GM23338 (cell line): ENCODE measurements around the gene STEAP1B. TPM values are rescaled to one million over a fixed set of nuclear protein-coding genes. Genes with fewer than 3 reads are reported as not detected.
"Not testable (repeated sequence)": the region's sequence is repeated elsewhere in the genome, so short reads cannot be mapped to it uniquely, and the experiment has no call there.

ENCODE experiments used
- ATAC-seq: fragments of 200-7000 bp; cut with Tn5 transposase; 3 replicates; pipeline ENCODE4 v1.9.1; 2020
- DNase-seq: peaks from one replicate; pipeline ENCODE4 v3.0.0-alpha.2; 2015; ENCODE audit warnings: low spot score
- H2AFZ ChIP-seq: fragments of 200-600 bp; sonication (generic); 2 replicates; pipeline ENCODE4 v1.8.0; 2016; ENCODE audit warnings: antibody characterized with exemption, mild to moderate bottlenecking, moderate library complexity
- H3F3A ChIP-seq: fragments of 200-600 bp; sonication (generic); replicated peaks from 2 replicates; pipeline ENCODE4 v1.8.0; 2017; ENCODE audit warnings: antibody characterized with exemption, mixed run types, low read depth
- H3K27ac ChIP-seq: fragments of 200-600 bp; sonication (generic); 2 replicates; pipeline ENCODE4 v1.6.1; 2016; ENCODE audit warnings: low read depth
- H3K27me3 ChIP-seq: fragments of 200-600 bp; sonication (generic); 2 replicates; pipeline ENCODE4 v1.8.0; 2016; ENCODE audit warnings: mild to moderate bottlenecking, mixed run types, moderate library complexity; ENCODE audit not compliant: insufficient read depth
- H3K36me3 ChIP-seq: fragments of 200-600 bp; sonication (generic); 2 replicates; pipeline ENCODE4 v1.8.0; 2016; ENCODE audit warnings: mild to moderate bottlenecking; ENCODE audit not compliant: insufficient read depth
- H3K4me1 ChIP-seq: fragments of 200-600 bp; sonication (generic); 2 replicates; pipeline ENCODE4 v1.8.0; 2016; ENCODE audit warnings: mild to moderate bottlenecking, moderate library complexity; ENCODE audit not compliant: insufficient read depth
- H3K4me2 ChIP-seq: fragments of 200-600 bp; sonication (generic); 2 replicates; pipeline ENCODE4 v1.7.1; 2017; ENCODE audit warnings: mixed run types
- H3K4me3 ChIP-seq: fragments of 200-600 bp; sonication (generic); 2 replicates; pipeline ENCODE4 v1.6.1; 2016; ENCODE audit warnings: mixed run types
- H3K79me2 ChIP-seq: fragments of 200-600 bp; sonication (generic); replicated peaks from 2 replicates; pipeline ENCODE4 v1.8.0; 2017; ENCODE audit warnings: mild to moderate bottlenecking; ENCODE audit not compliant: insufficient read depth
- H3K9me2 ChIP-seq: fragments of 200-600 bp; sonication (generic); 2 replicates; pipeline ENCODE4 v1.8.0; 2017; ENCODE audit not compliant: insufficient read depth
- H4K20me1 ChIP-seq: fragments of 200-600 bp; sonication (generic); replicated peaks from 2 replicates; pipeline ENCODE4 v1.8.0; 2017; ENCODE audit warnings: mild to moderate bottlenecking; ENCODE audit not compliant: insufficient read depth
- H3K27ac Mint-ChIP-seq: 2 replicates; pipeline ENCODE4 v1.8.0; 2020; ENCODE audit warnings: inconsistent platforms, mild to moderate bottlenecking, moderate library complexity, mixed read lengths
- H3K27me3 Mint-ChIP-seq: 3 replicates; pipeline ENCODE4 v1.8.0; 2022; ENCODE audit warnings: low read depth, mild to moderate bottlenecking, moderate library complexity, mixed read lengths, inconsistent platforms; ENCODE audit not compliant: insufficient read depth, poor library complexity
- H3K36me3 Mint-ChIP-seq: 3 replicates; pipeline ENCODE4 v1.8.0; 2021; ENCODE audit warnings: low read depth, mild to moderate bottlenecking, inconsistent platforms, moderate library complexity, mixed read lengths
- H3K4me1 Mint-ChIP-seq: 3 replicates; pipeline ENCODE4 v1.8.0; 2020; ENCODE audit warnings: mild to moderate bottlenecking, inconsistent platforms, mixed read lengths
- H3K4me3 Mint-ChIP-seq: 3 replicates; pipeline ENCODE4 v1.8.0; 2021; ENCODE audit warnings: moderate library complexity, mild to moderate bottlenecking, inconsistent platforms, mixed read lengths
- H3K9me3 Mint-ChIP-seq: 3 replicates; pipeline ENCODE4 v1.8.0; 2020; ENCODE audit warnings: moderate library complexity, mild to moderate bottlenecking, inconsistent platforms, mixed read lengths
- CTCF ChIP-seq, 2 experiments: fragments of 200-600 bp in 1 of 2; sonication (generic) in 1 of 2; conservative IDR thresholded peaks; 2 replicates each; pipeline versions ENCODE4 v1.5.1 to v1.6.1; 2016 to 2017; ENCODE audit warnings: antibody characterized with exemption in 2 of 2, low read depth in 2 of 2, mild to moderate bottlenecking in 2 of 2, moderate library complexity in 1 of 2
- polyA plus RNA-seq: library from polyadenylated mRNA; unstranded; fragments of >200 nt; fragmentation: Nextera tagmentation; extraction: Ambion mirVana; gene quantifications from 2 replicates; pipeline ENCODE4 v1.2.1, GENCODE V29; 2016
- total RNA-seq: library from RNA; depleted of rRNA; stranded (reverse); fragments of >200 nt; shearing (Covaris generic); gene quantifications from 2 replicates; pipeline ENCODE4 v1.2.3, GENCODE V29; 2014

Gene STEAP1B
- total and polyA plus RNA-seq, 2 experiments from 2014 or later, result 4.9 to 16.5 TPM

- peaks cover 17% of the 10 kb centered on the region for H3K4me1 Mint-ChIP-seq
- H3K4me3 Mint-ChIP-seq, H3K4me1 ChIP-seq, H3K27me3 Mint-ChIP-seq, H3K27me3 ChIP-seq, H4K20me1 ChIP-seq, H3K36me3 Mint-ChIP-seq, H3K79me2 ChIP-seq, H3K27ac Mint-ChIP-seq, H3K36me3 ChIP-seq, H3K27ac ChIP-seq, ATAC-seq, H3K9me2 ChIP-seq, H3K4me2 ChIP-seq, H2AFZ ChIP-seq, DNase-seq, H3F3A ChIP-seq, H3K9me3 Mint-ChIP-seq, H3K4me3 ChIP-seq: not testable (repeated sequence)
Observed at GRCh38 chr7:22506316-22507020, 6.5 kb upstream of the STEAP1B start.

- H3K4me3 Mint-ChIP-seq, H3K36me3 ChIP-seq, H3K79me2 ChIP-seq, H4K20me1 ChIP-seq, H3K4me1 ChIP-seq, H3K27me3 Mint-ChIP-seq, H3K9me2 ChIP-seq, H2AFZ ChIP-seq, H3K27me3 ChIP-seq, H3K27ac ChIP-seq, H3K4me2 ChIP-seq, H3K9me3 Mint-ChIP-seq, H3F3A ChIP-seq, H3K4me3 ChIP-seq, H3K36me3 Mint-ChIP-seq, H3K27ac Mint-ChIP-seq: not testable (repeated sequence)
- DNase-seq (peak; percentile 28), ATAC-seq (peak; percentile 24)
- H3K4me1 Mint-ChIP-seq, result peaks cover 24% of the 10 kb centered on the region
- peak; percentile 48 to 87 for TF ChIP-seq CTCF (conservative IDR thresholded peaks at IDR 0.05; ENCODE audit: low read depth in 2 of 2)
Observed at GRCh38 chr7:22504519-22504918, 4.5 kb upstream of the STEAP1B start.

GRCh38 chr7:22502104-22502503 lies 2.1 kb upstream of the STEAP1B start:
- not testable (repeated sequence) for H4K20me1 ChIP-seq, H3F3A ChIP-seq, ATAC-seq, H3K4me1 ChIP-seq, H3K27ac ChIP-seq, H3K27me3 ChIP-seq, H3K9me3 Mint-ChIP-seq, H3K9me2 ChIP-seq, DNase-seq, H2AFZ ChIP-seq, H3K36me3 ChIP-seq, H3K36me3 Mint-ChIP-seq, H3K4me3 Mint-ChIP-seq, H3K4me2 ChIP-seq, H3K4me3 ChIP-seq, H3K79me2 ChIP-seq
- Mint-ChIP-seq H3K27me3 (peaks cover 13% of the 10 kb centered on the region), H3K4me1 (peaks cover 29% of the 10 kb centered on the region), H3K27ac (peak overlapping the region; percentile 91)

DNA sequence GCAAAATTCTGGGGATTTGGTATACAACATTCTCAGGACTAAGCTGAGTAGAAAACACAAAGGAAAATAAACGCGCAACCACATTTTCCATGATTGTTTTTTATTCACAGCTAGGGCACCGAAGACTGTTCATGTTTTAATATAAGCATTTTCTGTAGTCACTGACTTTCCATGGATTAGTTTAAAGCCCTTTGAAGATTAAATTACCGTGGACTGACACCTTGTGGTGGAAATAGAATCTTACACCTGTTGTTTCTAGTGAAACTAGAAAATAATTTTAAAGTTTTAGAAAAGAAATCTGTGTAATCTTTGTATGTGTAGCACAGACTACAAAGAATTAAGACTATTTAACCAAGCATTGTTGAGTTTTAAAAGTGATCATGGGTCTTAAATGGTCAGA lies 1.3 kb upstream of the STEAP1B start:
- H3K9me3 Mint-ChIP-seq, H4K20me1 ChIP-seq, H3K4me3 ChIP-seq, ATAC-seq, H2AFZ ChIP-seq, H3K27ac Mint-ChIP-seq, H3K36me3 ChIP-seq, H3K27ac ChIP-seq, H3K4me3 Mint-ChIP-seq, H3K4me1 ChIP-seq, H3K36me3 Mint-ChIP-seq, H3K79me2 ChIP-seq, H3K4me2 ChIP-seq, H3K9me2 ChIP-seq, H3F3A ChIP-seq, H3K27me3 ChIP-seq: not testable (repeated sequence)
- Mint-ChIP-seq H3K27me3 (peaks cover 13% of the 10 kb centered on the region), H3K4me1 (peaks cover 29% of the 10 kb centered on the region)
- peak; percentile 53 for DNase-seq
- TF ChIP-seq CTCF (conservative IDR thresholded peaks at IDR 0.05; ENCODE audit: low read depth in 2 of 2), result peak in 1 of 2 experiments; percentile 51; a peak in 3 of 4 replicates
